ENCODE results near the gene SLX9.

The SLX9 gene

GRCh38 chr21:44930543-44930981, 9.3 kb upstream of the SLX9 start:
- peak in 2 of 3 experiments; percentile 52 to 57 for DNase-seq (ENCODE audit: low read depth in 3 of 3)

GRCh38 chr21:44931137-44931500, 8.7 kb upstream of the SLX9 start:
- DNase-seq (ENCODE audit: low read depth in 3 of 3) = no peak

GRCh38 chr21:44931501-44932407, 8.1 kb upstream of the SLX9 start:
- DNase-seq (ENCODE audit: low read depth in 3 of 3) = no peak

GRCh38 chr21:44932408-44933181, 7.2 kb upstream of the SLX9 start:
- DNase-seq (ENCODE audit: low read depth in 3 of 3) = peak in 2 of 3 experiments; percentile 57 to 62

- DNase-seq (ENCODE audit: low read depth in 3 of 3) = no peak
These were observed 6.5 kb upstream of the SLX9 start for GRCh38 chr21:44933199-44933917.

GRCh38 chr21:44933918-44934260, 5.9 kb upstream of the SLX9 start:
- no peak for DNase-seq (ENCODE audit: low read depth in 3 of 3)

- DNase-seq (ENCODE audit: low read depth in 3 of 3) = no peak
These were observed 5.6 kb upstream of the SLX9 start for GRCh38 chr21:44934276-44934675.

- DNase-seq (ENCODE audit: low read depth in 3 of 3) = no peak
These were observed 4.9 kb upstream of the SLX9 start for GRCh38 chr21:44934797-44935532.

GRCh38 chr21:44935533-44935927, 4.3 kb upstream of the SLX9 start:
- no peak for DNase-seq (ENCODE audit: low read depth in 3 of 3)

GRCh38 chr21:44938772-44939531, 877 bp upstream of the SLX9 start:
- no peak for DNase-seq (ENCODE audit: low read depth in 3 of 3)

GRCh38 chr21:44940116-44940631, 345 bp downstream of the SLX9 start:
- no peak for DNase-seq (ENCODE audit: low read depth in 3 of 3)

GRCh38 chr21:44941567-44941966, 1.7 kb downstream of the SLX9 start:
- DNase-seq (ENCODE audit: low read depth in 3 of 3) = no peak

GRCh38 chr21:44942566-44942965, 2.7 kb downstream of the SLX9 start:
- DNase-seq (ENCODE audit: low read depth in 3 of 3) = no peak

GRCh38 chr21:44943005-44943685, 3.3 kb downstream of the SLX9 start:
- no peak for DNase-seq (ENCODE audit: low read depth in 3 of 3)

GRCh38 chr21:44943686-44944550, 4.1 kb downstream of the SLX9 start:
- no peak for DNase-seq (ENCODE audit: low read depth in 3 of 3)

- no peak for DNase-seq (ENCODE audit: low read depth in 3 of 3)
These were observed 4.8 kb downstream of the SLX9 start for GRCh38 chr21:44944596-44944995.

GRCh38 chr21:44946254-44947041, 6.6 kb downstream of the SLX9 start:
- DNase-seq (ENCODE audit: low read depth in 3 of 3) = no peak

All from stimulated activated CD4-positive, alpha-beta T cell treated with anti-CD3 and anti-CD28 coated beads, TNF-alpha, amount 100 ng/mL, for 4 hours (primary cell).